GM21447 (cell line): ENCODE results near the gene RAP1B.

Experiments used
- ATAC-seq: cut with Tn5 transposase; IDR thresholded peaks from one replicate; pipeline ENCODE4 v1.9.1; 2021; ENCODE audit not compliant: unreplicated experiment

RAP1B gene

DNA sequence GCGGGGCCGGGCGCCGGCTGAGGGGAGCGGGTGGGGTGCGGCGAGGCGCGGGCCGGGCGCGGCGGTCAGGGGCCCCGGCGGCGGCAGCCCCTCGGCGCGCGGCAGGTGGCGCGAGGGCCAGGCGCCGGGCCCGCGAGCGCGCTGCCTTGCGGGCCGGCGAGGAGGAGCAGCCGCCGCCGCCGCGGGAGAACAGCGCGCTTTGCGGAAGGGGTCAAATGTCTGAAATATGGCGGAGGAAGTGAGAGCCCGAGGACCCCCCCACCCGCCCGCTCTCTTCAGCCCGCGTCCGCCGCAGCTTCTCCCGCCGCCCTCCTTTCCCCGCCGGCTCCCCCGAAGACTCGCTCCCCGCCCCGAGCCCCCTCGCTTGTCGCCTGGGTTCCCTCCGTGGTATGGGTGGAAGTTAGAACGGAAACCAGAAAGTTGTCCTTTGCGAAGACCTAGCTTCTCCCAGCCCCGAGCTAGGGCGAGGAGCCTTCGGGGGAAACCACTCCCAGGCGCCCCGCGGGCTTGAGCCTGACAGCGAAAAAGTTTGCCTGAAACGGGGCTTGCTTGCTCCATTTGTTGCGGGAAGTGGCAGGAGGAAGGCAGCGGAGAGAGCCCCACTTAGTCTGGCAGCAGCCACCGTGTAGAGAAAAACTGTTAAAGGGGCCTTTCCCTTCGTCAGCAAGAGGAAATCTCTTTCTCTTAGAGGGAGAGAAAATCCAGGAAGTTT lies 551 bp downstream of the RAP1B start:
- peak; percentile 18 for ATAC-seq

GRCh38 chr12:68611806-68612160 lies 1.1 kb downstream of the RAP1B start:
- ATAC-seq, result no peak

DNA sequence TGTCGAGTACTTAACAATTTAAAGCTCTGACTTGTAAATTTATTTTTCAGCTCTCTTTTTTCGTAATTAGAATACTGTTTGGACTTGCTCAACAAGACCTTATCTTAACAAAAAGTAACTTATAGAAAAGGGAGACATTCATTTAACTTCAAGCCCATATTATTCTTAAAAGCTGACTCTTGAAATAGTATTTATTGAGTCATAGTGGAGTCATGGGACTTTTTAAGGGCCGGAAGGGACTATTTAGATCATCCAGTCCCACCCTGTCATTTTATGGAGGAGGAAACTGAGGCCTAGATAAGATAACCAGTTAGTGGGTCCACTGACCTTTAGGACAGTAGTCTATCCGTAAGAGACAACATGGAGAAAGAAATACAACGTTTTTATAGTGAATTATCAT lies 1.5 kb downstream of the RAP1B start:
- ATAC-seq, result no peak

DNA sequence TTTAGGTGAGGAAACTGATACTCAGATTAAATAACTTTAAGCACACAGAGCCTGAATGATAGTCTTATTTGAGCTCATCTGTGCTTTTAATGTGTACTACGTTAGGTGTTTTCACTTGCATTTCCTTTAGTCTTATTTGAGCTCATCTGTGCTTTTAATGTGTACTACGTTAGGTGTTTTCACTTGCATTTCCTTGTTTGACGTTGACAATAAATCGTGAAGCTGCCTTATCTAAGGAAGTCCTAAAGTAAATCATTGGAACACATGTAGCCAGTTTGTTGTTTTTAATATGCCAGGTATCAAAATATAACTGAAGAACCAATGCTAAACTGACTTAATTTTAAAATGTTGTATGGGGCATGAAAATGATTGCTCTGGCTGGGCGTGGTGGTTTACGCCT lies 2.0 kb downstream of the RAP1B start:
- ATAC-seq, result no peak

GRCh38 chr12:68613209-68613904 lies 2.7 kb downstream of the RAP1B start:
- no peak for ATAC-seq

DNA sequence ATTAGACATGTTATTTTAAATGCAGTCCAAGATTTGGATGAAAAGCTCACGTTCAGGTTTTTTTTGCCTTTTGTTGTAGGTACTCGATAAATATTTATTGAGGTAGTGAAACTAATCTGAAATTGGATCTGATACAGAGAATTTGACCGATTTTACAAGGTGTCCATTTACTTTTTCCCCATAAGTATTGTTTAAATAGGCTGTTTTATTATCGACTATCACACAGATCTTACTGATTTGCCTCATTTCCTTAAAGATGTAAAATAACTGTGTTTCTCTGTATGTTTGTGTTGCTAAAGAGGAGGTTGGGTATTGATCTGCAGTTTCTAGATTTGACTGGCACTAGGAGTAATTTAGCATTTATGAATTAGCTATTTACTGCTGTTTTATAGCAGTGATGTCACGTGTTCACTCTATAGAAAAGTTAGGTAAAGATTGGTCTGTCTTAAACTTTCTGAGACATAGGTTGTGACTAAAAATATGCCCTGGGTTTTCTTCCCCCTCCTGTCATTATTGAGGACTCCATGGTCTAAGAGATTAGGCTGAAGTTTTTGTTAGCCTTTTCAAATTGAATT lies 3.5 kb downstream of the RAP1B start:
- ATAC-seq, result no peak

DNA sequence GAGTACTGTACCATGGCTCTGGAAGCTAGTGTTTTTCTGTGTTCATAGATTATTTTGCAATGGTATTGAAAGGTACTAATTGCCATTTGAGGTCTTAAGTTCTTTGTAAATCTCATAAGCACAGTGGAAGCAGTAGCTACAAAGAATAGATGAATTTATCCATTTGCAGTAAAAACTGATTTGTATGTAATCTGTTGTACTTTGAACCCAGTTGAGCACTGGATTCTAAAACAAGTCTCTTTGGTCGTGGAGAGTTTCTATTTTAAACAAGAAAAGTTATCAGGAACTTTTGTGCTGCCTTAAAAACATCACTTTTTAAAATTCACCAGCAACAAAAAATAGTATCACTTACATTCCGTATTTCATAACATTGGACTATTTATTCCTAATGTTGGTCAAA lies 4.1 kb downstream of the RAP1B start:
- no peak for ATAC-seq

- no peak for ATAC-seq
Observed at GRCh38 chr12:68617160-68617926, 6.6 kb downstream of the RAP1B start.

GRCh38 chr12:68619541-68619940 lies 8.8 kb downstream of the RAP1B start:
- ATAC-seq, result no peak

DNA sequence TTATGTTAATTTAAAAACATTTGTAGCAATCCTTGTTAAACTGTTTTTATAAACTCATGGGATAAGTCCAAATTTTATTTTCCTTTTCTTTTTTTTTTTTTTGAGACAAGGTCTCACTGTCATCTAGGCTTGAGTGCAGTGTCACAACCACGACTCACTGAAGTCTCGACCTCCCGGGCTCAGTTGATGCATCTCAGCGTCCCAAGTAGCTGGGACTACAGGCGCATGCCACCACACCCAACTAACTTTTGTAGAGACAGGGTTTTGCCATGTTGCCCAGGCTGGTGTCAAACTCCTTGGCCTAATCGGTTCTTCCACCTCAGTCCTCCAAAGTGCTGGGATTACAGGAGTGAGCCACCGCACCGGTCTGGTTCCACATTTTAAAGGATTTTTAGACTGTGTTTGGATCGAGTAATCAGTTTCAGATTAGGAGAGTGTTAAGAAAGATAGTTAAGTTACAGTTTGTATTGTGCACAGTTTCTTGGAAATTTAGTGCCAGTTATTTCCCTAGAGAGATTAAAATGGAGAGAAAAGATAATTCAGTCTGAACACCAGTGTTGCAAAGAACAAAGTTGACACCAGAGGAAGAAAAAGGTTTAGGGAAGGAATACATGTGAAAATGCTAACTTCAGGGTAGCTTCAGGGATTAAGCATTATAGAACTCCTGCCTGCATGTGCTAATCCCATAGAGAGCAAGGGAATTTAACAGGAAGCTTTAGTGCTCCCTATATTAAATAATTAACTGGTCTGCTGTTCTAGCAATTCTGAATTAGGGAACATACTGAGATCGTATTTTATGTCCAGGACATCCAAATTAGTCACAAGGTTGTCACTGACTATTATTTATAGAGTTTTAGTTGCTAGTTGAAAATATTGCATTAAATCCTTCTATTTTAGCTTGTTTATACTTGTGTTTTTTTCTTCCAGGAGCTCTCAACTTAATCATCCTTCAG lies 10.1 kb downstream of the RAP1B start:
- no peak for ATAC-seq

GRCh38 chr12:68621472-68622081 lies 10.9 kb downstream of the RAP1B start:
- no peak for ATAC-seq

GRCh38 chr12:68622250-68622649 lies 11.6 kb downstream of the RAP1B start:
- no peak for ATAC-seq

GRCh38 chr12:68623059-68623458 lies 12.4 kb downstream of the RAP1B start:
- no peak for ATAC-seq

DNA sequence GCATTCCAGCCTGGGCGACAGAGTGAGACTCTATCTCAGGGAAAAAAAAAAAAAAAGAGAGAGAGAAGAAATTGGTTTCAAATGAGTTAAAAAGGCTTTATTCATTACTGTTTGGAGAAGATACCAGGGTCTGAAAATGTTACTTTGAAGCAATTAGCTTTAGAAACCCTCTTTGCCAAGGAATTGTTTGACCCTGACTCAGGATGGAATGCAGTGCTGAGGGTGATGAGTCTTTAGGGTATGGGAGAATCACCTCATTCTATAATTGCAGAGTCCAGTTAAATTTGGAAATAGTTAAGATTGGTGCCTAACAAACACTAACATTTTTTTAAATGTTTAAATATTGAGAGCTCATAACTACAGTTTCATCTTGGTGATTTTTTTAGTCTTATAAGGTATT lies 13.3 kb downstream of the RAP1B start:
- no peak for ATAC-seq

GRCh38 chr12:68624933-68625332 lies 14.2 kb downstream of the RAP1B start:
- ATAC-seq, result no peak

GRCh38 chr12:68627673-68628319 lies 17.1 kb downstream of the RAP1B start:
- ATAC-seq, result no peak

DNA sequence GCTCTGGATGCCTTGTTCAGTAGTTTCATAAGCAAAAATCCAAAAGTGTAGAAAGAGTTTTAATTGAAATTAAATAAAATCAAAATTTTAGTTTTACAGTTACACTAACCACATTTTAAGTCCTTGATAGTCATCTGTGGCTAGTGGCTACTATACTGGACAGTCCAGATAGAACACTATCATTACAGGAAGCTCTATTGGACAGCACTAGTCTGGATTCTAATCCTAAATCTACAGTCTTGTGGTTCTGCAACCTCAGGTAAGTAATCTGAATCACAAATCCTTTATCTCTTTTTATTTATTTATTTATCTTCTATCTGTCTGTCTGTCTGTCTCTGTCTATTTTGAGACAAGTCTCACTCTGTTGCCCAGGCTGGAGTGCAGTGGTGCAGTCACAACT lies 18.0 kb downstream of the RAP1B start:
- ATAC-seq, result no peak

DNA sequence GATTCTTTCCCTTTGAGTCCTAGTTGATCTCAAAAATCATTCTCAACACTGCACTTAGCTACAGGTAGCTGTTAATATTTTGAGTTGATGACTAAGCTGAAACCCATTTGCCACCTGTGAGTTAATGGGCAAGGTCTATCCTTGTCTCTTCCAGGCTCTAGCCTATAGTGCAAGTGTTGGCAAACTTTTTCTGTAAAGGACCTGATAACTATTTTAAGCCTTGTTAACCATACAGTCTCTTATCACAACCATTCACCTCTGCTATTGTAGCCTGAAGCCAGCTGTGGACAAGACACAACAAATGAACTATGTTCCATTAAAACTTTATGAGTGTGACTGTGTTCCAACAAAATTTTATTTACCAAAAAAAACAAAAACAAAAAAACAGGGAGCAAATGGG lies 19.4 kb downstream of the RAP1B start:
- ATAC-seq, result no peak

DNA sequence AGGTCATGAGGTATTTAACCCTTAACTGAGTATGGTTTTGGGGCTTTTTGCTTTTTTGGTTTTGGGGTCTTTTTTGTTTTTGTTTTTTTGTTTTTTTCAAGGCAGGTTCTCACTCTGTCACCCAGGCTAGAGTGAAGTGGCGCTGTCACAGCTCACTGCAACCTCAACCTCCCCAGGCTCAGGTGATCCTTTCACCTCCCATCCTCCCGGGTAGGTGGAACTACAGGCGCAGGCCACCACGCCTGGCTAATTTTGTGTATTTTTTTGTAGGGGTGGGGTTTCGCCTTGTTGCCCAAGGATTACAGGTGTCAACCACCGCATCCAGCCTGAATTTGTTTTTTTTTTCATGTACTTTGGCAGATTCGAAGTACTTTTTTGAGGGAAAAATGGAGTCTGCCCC lies 19.9 kb downstream of the RAP1B start:
- ATAC-seq, result no peak

DNA sequence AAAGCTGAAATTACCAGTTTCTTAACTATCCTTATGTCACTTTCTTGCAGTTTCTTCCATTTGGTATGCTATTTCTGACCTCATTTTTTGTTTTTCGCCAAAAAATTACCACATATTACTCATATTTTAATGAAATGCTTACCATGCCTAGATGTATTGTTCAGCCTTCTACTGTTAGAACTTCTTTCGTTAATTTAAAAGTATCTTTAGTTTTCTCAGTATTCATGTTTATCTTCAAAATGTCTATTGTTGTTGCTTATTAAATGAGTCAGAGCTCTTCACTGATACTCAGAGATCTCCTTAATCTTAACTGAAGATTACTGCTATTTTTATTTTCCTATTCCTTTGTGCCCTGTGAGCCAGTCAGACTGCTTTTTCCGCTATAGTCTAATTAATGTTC lies 20.5 kb downstream of the RAP1B start:
- no peak for ATAC-seq
